ENCODE results near the gene ZNF487. TPM values are rescaled to one million over a fixed set of nuclear protein-coding genes. Genes with fewer than 3 reads are reported as not detected.
A peak's percentile ranks its signal among the peaks of the same experiment; 100 is the strongest.

The ZNF487 gene
- total and polyA plus RNA-seq, 2 of the 13 experiments (the other 11 are each of a cell fraction or from before 2014, with no cell fraction given), result 7.4 to 8.8 TPM

- no peak for TF ChIP-seq ZNF17 (CRISPR knock-in tag; IDR thresholded peaks at IDR 0.05)
- TF ChIP-seq E2F5 (CRISPR knock-in tag; conservative IDR thresholded peaks at IDR 0.05), result no peak
- 0 out of 2 replicates have a peak, but pooled peaks have one; percentile 12 for TF ChIP-seq ZNF704 (CRISPR knock-in tag; IDR thresholded peaks at IDR 0.05; ENCODE audit: borderline replicate concordance)
- peak; percentile 1; the same call in 1 of the 2 replicates for TF ChIP-seq ZNF501 (CRISPR knock-in tag; IDR thresholded peaks at IDR 0.05)
- no peak for TF ChIP-seq KLF12 (CRISPR knock-in tag; IDR thresholded peaks at IDR 0.05; ENCODE audit: borderline replicate concordance)
- TF ChIP-seq CEBPB (IDR thresholded peaks at IDR 0.05; ENCODE audit: borderline replicate concordance, low read depth, low read length), result no peak
- TF ChIP-seq PRMT3 (CRISPR knock-in tag; IDR thresholded peaks at IDR 0.05; ENCODE audit: borderline replicate concordance, low read depth), result no peak
- TF ChIP-seq CREB3 (CRISPR knock-in tag; IDR thresholded peaks at IDR 0.05), result 0 out of 2 replicates have a peak, but pooled peaks have one; percentile 8
- TF ChIP-seq MTERF4 (CRISPR knock-in tag; IDR thresholded peaks at IDR 0.05), result no peak
- no peak for TF ChIP-seq SOX6 (IDR thresholded peaks at IDR 0.05)
- TF ChIP-seq SOX6 (CRISPR knock-in tag; IDR thresholded peaks at IDR 0.05), result no peak
- no peak for TF ChIP-seq ZNF709 (CRISPR knock-in tag; IDR thresholded peaks at IDR 0.05)
- no peak for TF ChIP-seq GPBP1L1 (CRISPR knock-in tag; IDR thresholded peaks at IDR 0.05)
- TF ChIP-seq ISL2 (CRISPR knock-in tag; IDR thresholded peaks at IDR 0.05), result no peak
- TF ChIP-seq BATF2 (CRISPR knock-in tag; IDR thresholded peaks at IDR 0.05), result no peak
- TF ChIP-seq ZNF256 (CRISPR knock-in tag; conservative IDR thresholded peaks at IDR 0.05), result no peak
- TF ChIP-seq TEAD2 (CRISPR knock-in tag; IDR thresholded peaks at IDR 0.05), result no peak
- TF ChIP-seq HIC2 (CRISPR knock-in tag; IDR thresholded peaks at IDR 0.05; ENCODE audit: low read depth), result no peak
- TF ChIP-seq ZBTB42 (CRISPR knock-in tag; IDR thresholded peaks at IDR 0.05), result no peak
- TF ChIP-seq ZNF691 (CRISPR knock-in tag; IDR thresholded peaks at IDR 0.05; ENCODE audit: borderline replicate concordance, low read depth), result no peak
These were observed 395 bp downstream of the ZNF487 start (continued) for GRCh38 chr10:43437141-43437870.

Data from HepG2 (cell line).